Memory B cell (primary cell): ENCODE measurements around the gene FANCL.
"Not testable (repeated sequence)": the region's sequence is repeated elsewhere in the genome, so short reads cannot be mapped to it uniquely, and the experiment has no call there.

Experiments used
- ATAC-seq: fragments of 150-1000 bp; cut with Tn5 transposase; 2 replicates; pipeline ENCODE4 v1.10.0; 2021; ENCODE audit warnings: low read depth, mild to moderate bottlenecking, moderate library complexity
- DNase-seq, 2 donors: peaks; one replicate each; pipeline ENCODE4 v3.0.0; 2022; ENCODE audit warnings: low spot score in 2 of 2
- H3K27ac Mint-ChIP-seq: one replicate; pipeline ENCODE4 v1.8.0; 2022; ENCODE audit warnings: mild to moderate bottlenecking, moderate library complexity, mixed read lengths
- H3K27me3 Mint-ChIP-seq: one replicate; pipeline ENCODE4 v1.8.0; 2022; ENCODE audit warnings: mixed read lengths
- H3K36me3 Mint-ChIP-seq: one replicate; pipeline ENCODE4 v1.8.0; 2022; ENCODE audit warnings: mild to moderate bottlenecking, mixed read lengths
- H3K4me1 Mint-ChIP-seq: one replicate; pipeline ENCODE4 v1.8.0; 2022; ENCODE audit warnings: mixed read lengths
- H3K4me3 Mint-ChIP-seq: one replicate; pipeline ENCODE4 v1.8.0; 2022; ENCODE audit warnings: mild to moderate bottlenecking, moderate library complexity, mixed read lengths
- H3K9me3 Mint-ChIP-seq: one replicate; pipeline ENCODE4 v1.8.0; 2022; ENCODE audit warnings: mixed read lengths

Gene FANCL

DNA sequence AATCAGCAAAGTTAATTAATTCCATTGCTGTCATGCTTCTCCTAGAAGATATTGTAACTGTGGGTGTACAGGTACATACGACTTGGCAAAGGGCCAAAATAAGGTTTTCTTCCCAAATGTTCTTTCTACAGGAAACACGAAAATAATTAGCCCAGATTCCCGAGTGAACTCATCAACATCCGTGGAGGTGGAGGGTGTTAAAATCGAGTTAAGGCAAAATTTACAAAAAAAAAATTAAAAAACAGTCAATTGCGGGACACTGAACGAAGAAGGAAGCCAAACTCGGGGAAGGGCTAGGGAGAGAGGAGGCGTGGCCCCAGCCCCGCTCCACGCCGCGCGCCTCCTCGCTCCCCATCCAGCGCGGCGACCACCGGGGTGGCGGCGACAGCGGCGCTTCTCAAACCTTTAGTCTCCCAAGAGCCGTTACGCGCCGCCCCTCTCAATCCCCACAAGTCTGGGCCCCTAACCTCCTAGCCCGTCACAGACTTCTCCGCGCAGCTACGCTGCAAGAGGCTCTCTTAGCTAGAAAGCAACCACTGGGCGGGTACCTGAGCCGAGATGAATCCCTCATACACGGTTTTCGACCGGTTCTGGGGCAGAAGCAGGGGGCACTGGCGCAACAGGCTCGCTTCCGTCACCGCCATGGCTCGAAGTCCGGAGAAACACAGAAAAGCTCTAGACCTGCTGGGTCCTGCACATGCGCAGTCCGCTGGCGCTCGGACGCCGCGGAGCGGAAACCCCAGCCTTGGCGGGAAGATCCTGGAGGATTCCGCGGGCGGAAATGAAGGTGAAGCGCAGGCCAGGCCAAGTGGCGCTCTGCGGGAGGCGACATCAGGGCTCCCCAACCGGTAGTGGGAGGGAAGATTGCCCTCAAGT lies at the start of gene FANCL:
Gene FANCL, minus strand, starts transcription at position 656 of the 876 bp plus-strand sequence. Its CDS starts 12 bp downstream, at position 644.
- peaks cover 3% of the 10 kb centered on the region for H3K27me3 Mint-ChIP-seq
- H3K36me3 Mint-ChIP-seq: no peaks in the 10 kb centered on the region
- DNase-seq: peak; percentile 70 to 71
- no peaks in the 10 kb centered on the region for H3K9me3 Mint-ChIP-seq
- H3K4me1 Mint-ChIP-seq: peaks cover 32% of the 10 kb centered on the region
- ATAC-seq: peak; percentile 75
- H3K27ac Mint-ChIP-seq: peak within 1 kb of the TSS; percentile 88
- H3K4me3 Mint-ChIP-seq: peak within 1 kb of the TSS; percentile 96

- ATAC-seq (no peak), DNase-seq (no peak)
- Mint-ChIP-seq H3K36me3 (no peaks in the 10 kb centered on the region), H3K27ac (no peak overlapping the region), H3K4me3 (no peak overlapping the region), H3K27me3 (peaks cover 5% of the 10 kb centered on the region), H3K4me1 (no peaks in the 10 kb centered on the region), H3K9me3 (no peaks in the 10 kb centered on the region)
These were observed 47.9 kb upstream of the FANCL start for GRCh38 chr2:58289029-58289428.

- DNase-seq (no peak), ATAC-seq (no peak)
- H3K36me3 Mint-ChIP-seq: no peaks in the 10 kb centered on the region
- H3K27me3 Mint-ChIP-seq: peaks cover 5% of the 10 kb centered on the region
- H3K4me1 Mint-ChIP-seq: no peaks in the 10 kb centered on the region
- H3K27ac Mint-ChIP-seq: no peak overlapping the region
- no peaks in the 10 kb centered on the region for H3K9me3 Mint-ChIP-seq
- no peak overlapping the region for H3K4me3 Mint-ChIP-seq
These were observed 42.8 kb upstream of the FANCL start for GRCh38 chr2:58283931-58284330.

- not testable (repeated sequence) for H3K36me3 Mint-ChIP-seq, ATAC-seq, H3K9me3 Mint-ChIP-seq, H3K4me3 Mint-ChIP-seq, H3K27ac Mint-ChIP-seq, H3K4me1 Mint-ChIP-seq, H3K27me3 Mint-ChIP-seq, DNase-seq
These were observed 34.0 kb upstream of the FANCL start for GRCh38 chr2:58275144-58275543.

GRCh38 chr2:58271826-58272225 lies 30.7 kb upstream of the FANCL start:
- ATAC-seq: no peak
- Mint-ChIP-seq H3K27me3 (no peaks in the 10 kb centered on the region), H3K4me3 (no peak overlapping the region), H3K9me3 (peaks cover 2% of the 10 kb centered on the region), H3K36me3 (no peaks in the 10 kb centered on the region), H3K4me1 (no peaks in the 10 kb centered on the region), H3K27ac (no peak overlapping the region)
- DNase-seq: no peak

DNA sequence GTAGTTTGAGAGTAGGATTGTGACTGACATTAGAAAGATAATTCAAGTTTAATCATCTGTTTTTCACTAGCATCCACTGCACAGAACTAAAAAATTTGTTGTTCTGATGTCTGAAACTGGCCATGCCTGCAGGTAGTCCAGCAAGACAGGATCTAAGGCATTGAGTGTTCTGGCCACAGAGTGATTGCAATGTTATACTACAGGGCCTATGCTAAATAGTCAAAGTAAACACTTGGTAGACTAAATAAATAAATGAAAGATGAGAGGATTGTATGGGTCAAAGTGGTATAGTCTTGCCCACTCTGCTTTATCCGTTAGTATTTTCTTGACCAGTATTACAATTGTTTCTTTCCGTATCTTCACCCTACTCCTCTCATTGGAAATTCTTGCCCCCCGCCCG lies 27.6 kb upstream of the FANCL start:
- no peaks in the 10 kb centered on the region for H3K36me3 Mint-ChIP-seq
- no peaks in the 10 kb centered on the region for H3K27me3 Mint-ChIP-seq
- H3K4me3 Mint-ChIP-seq: no peak overlapping the region
- no peaks in the 10 kb centered on the region for H3K9me3 Mint-ChIP-seq
- ATAC-seq (no peak), DNase-seq (no peak)
- no peak overlapping the region for H3K27ac Mint-ChIP-seq
- H3K4me1 Mint-ChIP-seq: no peaks in the 10 kb centered on the region

DNA sequence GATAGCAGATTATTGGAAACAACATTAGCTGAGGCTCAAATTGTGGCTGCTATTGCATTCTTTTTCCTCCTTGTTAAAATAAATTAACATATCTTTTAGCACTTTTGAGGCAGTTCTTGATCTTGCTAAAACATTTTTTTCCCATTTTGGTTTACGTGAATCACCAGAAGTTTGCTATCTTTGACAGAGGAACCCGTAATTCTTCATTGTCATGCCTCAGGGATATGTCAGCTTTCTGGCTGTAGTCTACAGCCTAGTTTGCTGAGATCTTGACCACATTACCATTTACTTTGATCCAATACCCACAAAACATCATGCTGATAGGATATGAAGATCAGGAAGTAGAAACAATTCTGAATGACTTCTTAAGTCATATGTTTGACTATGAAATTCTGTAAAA lies 25.1 kb upstream of the FANCL start:
- DNase-seq: no peak
- H3K4me1 Mint-ChIP-seq: no peaks in the 10 kb centered on the region

GRCh38 chr2:58261209-58261608 lies 20.1 kb upstream of the FANCL start:
- H3K27me3 Mint-ChIP-seq: peaks cover 3% of the 10 kb centered on the region
- H3K36me3 Mint-ChIP-seq: no peaks in the 10 kb centered on the region
- no peaks in the 10 kb centered on the region for H3K4me1 Mint-ChIP-seq
- ATAC-seq (no peak), DNase-seq (no peak)
- no peak overlapping the region for H3K4me3 Mint-ChIP-seq
- no peak overlapping the region for H3K27ac Mint-ChIP-seq
- no peaks in the 10 kb centered on the region for H3K9me3 Mint-ChIP-seq

More for the DNA sequence above, 25.1 kb upstream of the FANCL start:
- no peak for ATAC-seq
- Mint-ChIP-seq H3K36me3 (no peaks in the 10 kb centered on the region), H3K4me3 (no peak overlapping the region), H3K27me3 (no peaks in the 10 kb centered on the region), H3K27ac (no peak overlapping the region), H3K9me3 (no peaks in the 10 kb centered on the region)

- H3K36me3 Mint-ChIP-seq, H3K27ac Mint-ChIP-seq, H3K27me3 Mint-ChIP-seq, H3K4me1 Mint-ChIP-seq, H3K4me3 Mint-ChIP-seq, H3K9me3 Mint-ChIP-seq, DNase-seq: not testable (repeated sequence)
- peak; percentile 32 for ATAC-seq
These were observed 17.3 kb upstream of the FANCL start for GRCh38 chr2:58258456-58258855.

- H3K4me1 Mint-ChIP-seq, H3K27ac Mint-ChIP-seq, H3K4me3 Mint-ChIP-seq, H3K27me3 Mint-ChIP-seq, H3K36me3 Mint-ChIP-seq, ATAC-seq, H3K9me3 Mint-ChIP-seq, DNase-seq: not testable (repeated sequence)
These were observed 10.4 kb upstream of the FANCL start for GRCh38 chr2:58251331-58252201.

DNA sequence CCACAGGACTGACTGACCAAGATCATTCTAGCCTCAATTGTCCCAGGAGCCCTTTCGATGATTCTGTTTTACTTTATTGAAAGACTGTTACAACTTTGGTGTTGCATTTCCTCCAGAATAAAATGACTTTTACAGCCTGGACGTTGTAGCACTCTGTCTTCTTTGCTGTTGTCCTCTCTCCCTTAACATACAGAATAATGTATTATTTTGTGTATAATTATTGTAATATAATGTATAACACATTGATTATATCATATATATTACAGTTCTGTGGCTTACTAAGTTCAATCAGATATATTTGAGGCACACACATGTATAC lies 380 bp upstream of the FANCL start:
- Mint-ChIP-seq H3K4me1 (peaks cover 28% of the 10 kb centered on the region), H3K9me3 (no peaks in the 10 kb centered on the region), H3K4me3 (peak overlapping the region; percentile 96), H3K27me3 (peaks cover 3% of the 10 kb centered on the region), H3K27ac (peak overlapping the region; percentile 88), H3K36me3 (no peaks in the 10 kb centered on the region)
- ATAC-seq (no peak), DNase-seq (no peak)

DNA sequence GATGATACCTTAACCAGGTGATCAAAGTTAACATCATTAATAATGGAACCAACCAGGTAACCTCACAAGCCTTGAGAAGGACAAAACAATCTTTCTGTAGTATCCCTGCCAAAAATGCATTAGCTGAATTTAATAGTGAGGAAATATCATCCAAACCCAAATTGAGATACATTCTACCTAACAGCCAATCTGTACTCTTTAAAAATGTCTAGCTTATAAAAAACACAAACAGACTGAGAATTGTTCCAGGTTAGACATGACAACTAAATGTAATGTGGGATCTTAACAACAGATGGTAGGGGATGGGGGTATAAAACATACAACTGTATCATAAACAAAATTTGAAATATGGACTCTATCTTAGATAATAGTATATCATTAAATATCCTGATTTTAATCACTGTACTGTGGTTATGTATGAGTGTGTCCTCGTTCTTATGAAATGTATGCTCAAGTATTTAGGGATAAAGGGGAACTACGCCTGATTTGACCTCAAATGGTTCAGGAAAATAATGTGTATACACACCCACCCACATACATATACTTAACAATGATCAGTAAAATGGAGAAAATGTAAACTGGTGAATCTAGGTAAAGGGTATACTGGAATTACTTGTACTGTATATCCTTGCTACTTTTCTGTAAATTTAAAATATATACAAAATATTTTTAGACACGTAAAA lies 1.7 kb downstream of the FANCL start:
- no peak for ATAC-seq
- Mint-ChIP-seq H3K4me3 (peak overlapping the region; percentile 30), H3K27ac (peak overlapping the region; percentile 63), H3K27me3 (peaks cover under 1% of the 10 kb centered on the region), H3K4me1 (peaks cover 40% of the 10 kb centered on the region), H3K9me3 (no peaks in the 10 kb centered on the region), H3K36me3 (no peaks in the 10 kb centered on the region)
- no peak for DNase-seq

DNA sequence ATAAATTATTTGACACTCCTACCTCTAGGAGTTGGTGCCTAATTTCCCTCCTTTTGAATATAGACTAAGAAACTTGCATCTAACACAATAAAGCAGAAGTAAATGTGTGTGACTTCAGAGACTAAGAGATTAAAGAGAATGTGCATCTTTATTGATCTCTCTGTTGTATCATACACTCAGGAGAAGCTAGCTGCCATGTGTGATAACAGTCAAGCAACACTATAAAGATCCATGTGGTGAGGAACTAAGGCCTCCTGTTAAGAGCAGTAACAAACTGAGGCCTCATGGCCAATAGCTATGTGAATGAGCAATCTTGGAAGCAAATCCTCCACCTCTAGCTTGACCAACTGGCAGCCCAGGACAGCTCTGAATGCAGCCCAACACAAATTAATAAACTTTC lies 3.4 kb downstream of the FANCL start:
- H3K27me3 Mint-ChIP-seq: no peaks in the 10 kb centered on the region
- DNase-seq (no peak), ATAC-seq (no peak)
- no peaks in the 10 kb centered on the region for H3K36me3 Mint-ChIP-seq
- peak overlapping the region; percentile 63 for H3K27ac Mint-ChIP-seq
- H3K4me3 Mint-ChIP-seq: no peak overlapping the region
- peaks cover 44% of the 10 kb centered on the region for H3K4me1 Mint-ChIP-seq
- H3K9me3 Mint-ChIP-seq: no peaks in the 10 kb centered on the region

DNA sequence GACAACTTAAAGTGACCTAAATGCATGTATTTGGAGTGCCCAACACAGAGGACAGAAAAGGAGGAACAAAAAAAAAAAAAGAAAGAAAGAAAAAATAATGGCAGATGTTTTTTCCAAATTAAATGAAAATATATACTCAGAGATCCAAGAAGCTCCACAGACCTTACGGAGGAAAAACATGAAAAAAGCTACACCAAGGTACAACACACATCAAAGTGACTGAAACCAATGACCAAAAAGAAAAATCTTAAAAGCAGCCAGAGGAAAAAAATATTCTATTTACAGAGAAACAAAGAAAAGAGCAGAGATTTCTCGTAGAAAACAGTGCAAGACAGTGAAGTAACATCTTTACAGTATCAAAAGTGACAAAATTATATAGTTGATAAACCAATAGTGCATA lies 5.1 kb downstream of the FANCL start:
- ATAC-seq: no peak
- Mint-ChIP-seq H3K27ac (no peak overlapping the region), H3K27me3 (no peaks in the 10 kb centered on the region), H3K4me3 (no peak overlapping the region), H3K9me3 (no peaks in the 10 kb centered on the region), H3K4me1 (peaks cover 45% of the 10 kb centered on the region), H3K36me3 (peaks cover 5% of the 10 kb centered on the region)
- DNase-seq: no peak
